Heart left ventricle (tissue), 13 donors: ENCODE results near the gene YES1.

Experiments
- POLR2A ChIP-seq, 2 donors: fragments of 450-650 bp; IDR thresholded peaks; one replicate each; pipeline ENCODE4 v1.6.1; 2017; ENCODE audit warnings: antibody characterized with exemption in 2 of 2, mild to moderate bottlenecking in 2 of 2, moderate library complexity in 2 of 2
- TF ChIP-seq, protein P1 (sequence below), 12 donors: fragments of 200-600 bp; sonication (generic) in 4 of 12; IDR thresholded peaks; one replicate each; pipeline versions ENCODE4 v1.5.0 to v1.8.0; 2018 to 2022; ENCODE audit warnings: antibody characterized with exemption in 12 of 12, mild to moderate bottlenecking in 5 of 12
- donor health status: ischemic (EF 13 %, LVEDD 7.1; RV severe dilation, severe dysfunction).
- donor health status: DM: no; HTN: yes; CAD: no.
- donor health status: DM: no; HTN: no; CAD: no.
- donor health status: ischemic (EF 25% LVEDD 6.9; RV normal size, moderate dysfunction).
- donor health status: ischemic (EF 25% LVEDD 5.7; RV mildly dilated, moderate dysfunction).
- donor health status: ischemic (EF 35%, LVEDD 5.7; RV mildly dilated, moderate dysfunction).
- donor health status: nonischemic (EF 11% LVEDD 7.7; RV severe dilation, severe dysfunction).
- donor health status: DM: yes; HTN: yes; CAD: no.
- donor health status: PGD.
- donor health status: ischemic (EF 29% LVEDD 5.4; RV normal size, mild dysfunction).
- donor health status: nonischemic (EF 23%, LVEDD 6.1; RV moderate dilation, normal function).

GRCh38 chr18:713135-713490 lies 98.9 kb downstream of the YES1 start:
- TF ChIP-seq, protein P1, sequence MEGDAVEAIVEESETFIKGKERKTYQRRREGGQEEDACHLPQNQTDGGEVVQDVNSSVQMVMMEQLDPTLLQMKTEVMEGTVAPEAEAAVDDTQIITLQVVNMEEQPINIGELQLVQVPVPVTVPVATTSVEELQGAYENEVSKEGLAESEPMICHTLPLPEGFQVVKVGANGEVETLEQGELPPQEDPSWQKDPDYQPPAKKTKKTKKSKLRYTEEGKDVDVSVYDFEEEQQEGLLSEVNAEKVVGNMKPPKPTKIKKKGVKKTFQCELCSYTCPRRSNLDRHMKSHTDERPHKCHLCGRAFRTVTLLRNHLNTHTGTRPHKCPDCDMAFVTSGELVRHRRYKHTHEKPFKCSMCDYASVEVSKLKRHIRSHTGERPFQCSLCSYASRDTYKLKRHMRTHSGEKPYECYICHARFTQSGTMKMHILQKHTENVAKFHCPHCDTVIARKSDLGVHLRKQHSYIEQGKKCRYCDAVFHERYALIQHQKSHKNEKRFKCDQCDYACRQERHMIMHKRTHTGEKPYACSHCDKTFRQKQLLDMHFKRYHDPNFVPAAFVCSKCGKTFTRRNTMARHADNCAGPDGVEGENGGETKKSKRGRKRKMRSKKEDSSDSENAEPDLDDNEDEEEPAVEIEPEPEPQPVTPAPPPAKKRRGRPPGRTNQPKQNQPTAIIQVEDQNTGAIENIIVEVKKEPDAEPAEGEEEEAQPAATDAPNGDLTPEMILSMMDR (IDR thresholded peaks at IDR 0.05) = no peak
- no peak for TF ChIP-seq POLR2A (IDR thresholded peaks at IDR 0.05)
